Calu3 (cell line): ENCODE results near the gene MRTFA. TPM values are rescaled to one million over a fixed set of nuclear protein-coding genes. Genes with fewer than 3 reads are reported as not detected.

Experiments used
- BruUV-seq: library from RNA; stranded (reverse); fragments of 400-500 nt; replicated peaks from 2 replicates; lab custom pipeline; 2021; lab: Mats Ljungman, UMichigan
- CTCF ChIA-PET: fragments of 300-600 bp; sonication (Branson Sonifier 250); formaldehyde crosslinking; loops from one replicate; lab custom pipeline; 2022; ENCODE audit warnings: antibody characterized with exemption; lab: Charles Lee
- DNase-seq: peaks from one replicate; pipeline ENCODE4 v3.0.0; 2022
- H3K27ac Mint-ChIP-seq: one replicate; pipeline ENCODE4 v1.8.0; 2022; ENCODE audit warnings: mixed read lengths; ENCODE audit not compliant: unreplicated experiment
- H3K27me3 Mint-ChIP-seq: one replicate; pipeline ENCODE4 v1.8.0; 2022; ENCODE audit warnings: mixed read lengths; ENCODE audit not compliant: unreplicated experiment
- H3K36me3 Mint-ChIP-seq: one replicate; pipeline ENCODE4 v1.8.0; 2022; ENCODE audit warnings: mild to moderate bottlenecking, moderate library complexity, mixed read lengths; ENCODE audit not compliant: insufficient read depth, unreplicated experiment
- H3K4me1 Mint-ChIP-seq: one replicate; pipeline ENCODE4 v1.8.0; 2022; ENCODE audit warnings: mild to moderate bottlenecking, low read depth, mixed read lengths; ENCODE audit not compliant: unreplicated experiment
- H3K4me3 Mint-ChIP-seq: one replicate; pipeline ENCODE4 v1.8.0; 2022; ENCODE audit warnings: mild to moderate bottlenecking, low read depth, moderate library complexity, mixed read lengths; ENCODE audit not compliant: unreplicated experiment
- H3K9me3 Mint-ChIP-seq: one replicate; pipeline ENCODE4 v1.8.0; 2022; ENCODE audit warnings: low read depth, mixed read lengths; ENCODE audit not compliant: unreplicated experiment
- CTCF ChIP-seq: fragments of 200-600 bp; IDR thresholded peaks from one replicate; pipeline ENCODE4 v1.8.0; 2022; ENCODE audit warnings: antibody characterized with exemption; ENCODE audit not compliant: unreplicated experiment
- intact Hi-C: fragments of 100-400 bp; cut with micrococcal nuclease; formaldehyde crosslinking; loops from one replicate; pipeline ENCODE4 v1.10.0; 2022; ENCODE audit not compliant: unreplicated experiment
- total RNA-seq: library from RNA; stranded (reverse); gene quantifications from 2 replicates; pipeline ENCODE4 v1.2.3, GENCODE V29; 2022

MRTFA gene
- total RNA-seq, 1 experiment from 2014 or later = 54.1 TPM

- no peak overlapping the region for H3K27ac Mint-ChIP-seq
- H3K36me3 Mint-ChIP-seq = peaks cover 29% of the 10 kb centered on the region
Observed at GRCh38 chr22:40374567-40374966, 262.0 kb downstream of the MRTFA start.

DNA sequence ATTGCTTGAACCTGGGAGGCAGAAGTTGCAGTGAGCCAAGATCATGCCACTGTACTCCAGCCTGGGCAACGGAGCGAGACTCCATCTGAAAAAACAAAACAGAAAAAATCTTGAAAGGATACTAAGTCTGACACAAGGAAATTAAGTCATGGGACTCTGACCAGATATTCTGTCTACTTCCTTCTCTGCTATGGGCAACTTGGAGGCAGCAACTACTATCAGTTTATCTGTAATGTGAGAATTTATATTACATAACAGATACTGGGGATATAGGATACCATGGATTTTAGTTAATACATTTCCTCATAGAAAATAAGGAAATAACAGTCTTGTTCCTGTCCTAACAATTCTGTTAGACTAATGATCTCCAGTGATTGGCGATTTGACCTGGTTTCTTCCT, 267.7 kb downstream of the MRTFA start:
- CTCF ChIA-PET = no interaction called here
- peaks cover 55% of the 10 kb centered on the region for H3K36me3 Mint-ChIP-seq
- H3K9me3 Mint-ChIP-seq = no peaks in the 10 kb centered on the region
- intact Hi-C loops = no loop called here
- peaks cover 14% of the 10 kb centered on the region for H3K4me1 Mint-ChIP-seq
- no TSS peak for BruUV-seq
- H3K27ac Mint-ChIP-seq = no peak overlapping the region
- DNase-seq = no peak
- no peaks in the 10 kb centered on the region for H3K27me3 Mint-ChIP-seq
- TF ChIP-seq CTCF = no peak
- no peak overlapping the region for H3K4me3 Mint-ChIP-seq

More at GRCh38 chr22:40374567-40374966, 262.0 kb downstream of the MRTFA start:
- Mint-ChIP-seq H3K4me3 (no peak overlapping the region), H3K4me1 (peaks cover 18% of the 10 kb centered on the region), H3K9me3 (no peaks in the 10 kb centered on the region), H3K27me3 (no peaks in the 10 kb centered on the region)
- CTCF ChIA-PET = interaction anchor here (0.5 to 0.8 kb wide), 2 partner anchors 23 to 24 kb away, joined by 3 to 6 read pairs; no protein-coding TSS in a partner anchor
- BruUV-seq = no TSS peak
- DNase-seq = no peak
- TF ChIP-seq CTCF = no peak
- intact Hi-C loops = no loop called here

GRCh38 chr22:40368016-40368415, 268.5 kb downstream of the MRTFA start:
- DNase-seq = no peak
- H3K27ac Mint-ChIP-seq = no peak overlapping the region
- intact Hi-C loops = no loop called here
- no TSS peak for BruUV-seq
- no peaks in the 10 kb centered on the region for H3K27me3 Mint-ChIP-seq
- CTCF ChIA-PET = interaction anchor here (1.0 kb wide), 1 partner anchor 9 kb away, joined by 3 read pairs; no protein-coding TSS in a partner anchor
- H3K9me3 Mint-ChIP-seq = no peaks in the 10 kb centered on the region
- no peak overlapping the region for H3K4me3 Mint-ChIP-seq
- TF ChIP-seq CTCF = no peak
- peaks cover 8% of the 10 kb centered on the region for H3K4me1 Mint-ChIP-seq
- H3K36me3 Mint-ChIP-seq = peaks cover 63% of the 10 kb centered on the region

GRCh38 chr22:40367342-40367741, 269.2 kb downstream of the MRTFA start:
- DNase-seq = no peak
- BruUV-seq = no TSS peak
- Mint-ChIP-seq H3K4me3 (no peak overlapping the region), H3K9me3 (no peaks in the 10 kb centered on the region), H3K27me3 (no peaks in the 10 kb centered on the region), H3K36me3 (peaks cover 62% of the 10 kb centered on the region), H3K4me1 (peaks cover under 1% of the 10 kb centered on the region), H3K27ac (no peak overlapping the region)
- intact Hi-C loops = no loop called here
- CTCF ChIA-PET = interaction anchor here (0.6 to 1.0 kb wide), 2 partner anchors 10 to 67 kb away, joined by 3 read pairs; no protein-coding TSS in a partner anchor
- no peak for TF ChIP-seq CTCF
